ENCODE results near the gene SPTY2D1. TPM values are rescaled to one million over a fixed set of nuclear protein-coding genes. Genes with fewer than 3 reads are reported as not detected.
"Not testable (repeated sequence)": the region's sequence is repeated elsewhere in the genome, so short reads cannot be mapped to it uniquely, and the experiment has no call there.

The SPTY2D1 gene, protein sequence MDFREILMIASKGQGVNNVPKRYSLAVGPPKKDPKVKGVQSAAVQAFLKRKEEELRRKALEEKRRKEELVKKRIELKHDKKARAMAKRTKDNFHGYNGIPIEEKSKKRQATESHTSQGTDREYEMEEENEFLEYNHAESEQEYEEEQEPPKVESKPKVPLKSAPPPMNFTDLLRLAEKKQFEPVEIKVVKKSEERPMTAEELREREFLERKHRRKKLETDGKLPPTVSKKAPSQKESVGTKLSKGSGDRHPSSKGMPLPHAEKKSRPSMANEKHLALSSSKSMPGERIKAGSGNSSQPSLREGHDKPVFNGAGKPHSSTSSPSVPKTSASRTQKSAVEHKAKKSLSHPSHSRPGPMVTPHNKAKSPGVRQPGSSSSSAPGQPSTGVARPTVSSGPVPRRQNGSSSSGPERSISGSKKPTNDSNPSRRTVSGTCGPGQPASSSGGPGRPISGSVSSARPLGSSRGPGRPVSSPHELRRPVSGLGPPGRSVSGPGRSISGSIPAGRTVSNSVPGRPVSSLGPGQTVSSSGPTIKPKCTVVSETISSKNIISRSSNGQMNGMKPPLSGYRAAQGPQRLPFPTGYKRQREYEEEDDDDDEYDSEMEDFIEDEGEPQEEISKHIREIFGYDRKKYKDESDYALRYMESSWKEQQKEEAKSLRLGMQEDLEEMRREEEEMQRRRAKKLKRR
- total RNA-seq (10 to 100 TPM in 6 of 10 donors, 1 to 10 TPM in 4; 7.3 to 18.8 (median 10.2) TPM), polyA plus RNA-seq (1 to 10 TPM; 1.9 to 3.5 TPM)
- long read RNA-seq, donor 1, full-length matches to known transcripts = 3 of 5 reads
- long read RNA-seq, donor 1, partial matches to known transcripts = 1 of 5 reads
- long read RNA-seq, donor 1, other reads (novel, unspliced or antisense) = 1 of 5 reads
- long read RNA-seq, donor 2, full-length matches to known transcripts = 12 of 17 reads
- long read RNA-seq, donor 2, partial matches to known transcripts = 2 of 17 reads
- long read RNA-seq, donor 2, other reads (novel, unspliced or antisense) = 3 of 17 reads
- long read RNA-seq, donor 3, full-length matches to known transcripts = 12 of 24 reads
- long read RNA-seq, donor 3, partial matches to known transcripts = 7 of 24 reads
- long read RNA-seq, donor 3, other reads (novel, unspliced or antisense) = 5 of 24 reads

DNA sequence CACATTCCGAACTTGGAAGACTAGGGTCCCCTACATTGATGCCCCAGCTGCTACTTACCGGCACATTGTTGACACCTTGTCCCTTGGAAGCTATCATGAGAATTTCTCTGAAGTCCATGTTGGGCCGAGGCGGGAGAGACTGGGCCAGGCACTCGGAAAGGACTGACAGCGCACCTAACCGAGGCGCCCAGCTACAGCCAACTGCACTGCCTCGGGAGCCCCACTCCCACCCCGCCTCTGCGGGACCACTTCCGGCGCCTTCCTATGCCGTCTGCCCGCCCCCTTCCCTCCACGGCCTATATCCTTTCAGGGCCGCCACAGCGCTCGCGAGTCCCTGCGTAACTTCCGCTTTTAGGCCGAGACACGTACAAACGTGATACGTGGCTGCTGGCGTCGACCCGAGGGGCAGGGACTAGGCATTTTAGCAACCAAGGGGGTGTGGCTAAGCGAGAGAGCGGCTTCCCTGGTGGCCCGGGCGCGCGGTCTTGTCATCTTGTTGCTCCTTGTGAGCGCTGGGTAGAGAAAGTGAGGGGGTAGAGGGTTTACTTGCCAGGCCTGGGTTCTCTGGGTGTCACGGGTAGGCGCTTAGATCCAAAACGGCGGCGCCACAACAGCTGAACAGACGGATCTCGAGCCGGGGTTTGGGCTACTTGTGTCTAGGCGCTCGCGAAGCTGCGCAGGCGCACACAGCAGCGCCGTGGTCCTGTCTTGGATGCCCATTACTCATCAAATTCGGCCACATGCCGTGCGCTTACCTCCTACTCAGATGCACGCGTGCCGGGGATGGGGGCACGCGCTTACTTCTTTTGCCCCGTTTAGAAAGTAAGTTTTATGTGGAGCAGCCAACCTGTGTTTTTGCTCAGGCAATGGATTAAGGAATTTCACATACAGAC is at the start of gene SPTY2D1:
SPTY2D1 (minus strand) TSS at position 203 of the 893 bp plus-strand sequence; CDS start at position 118, 85 bp downstream.
- peak within 1 kb of the TSS; percentile 65 to 96 (median 81) for H3K4me3 ChIP-seq
- H3K36me3 ChIP-seq = peaks cover 0 to 3% (median 0%) of the 10 kb centered on the region in 9 donors
- H3K9me3 ChIP-seq = peaks cover 0 to 4% (median 0%) of the 10 kb centered on the region in 11 donors
- intact Hi-C loops (cut with DNase I) = loop anchor here in 8 of 10 donors (1.0 to 10.0 kb wide), 12 partner anchors 46 to 314 kb away; partner anchors contain the start of genes TMEM86A (in 6 of the 8), UEVLD (in 6 of the 8), GTF2H1 (in 3 of the 8) and HPS5 (in 3 of the 8)
- H3K4me1 ChIP-seq = peaks cover 4 to 37% (median 13%) of the 10 kb centered on the region in 9 donors
- TF ChIP-seq, protein P1, sequence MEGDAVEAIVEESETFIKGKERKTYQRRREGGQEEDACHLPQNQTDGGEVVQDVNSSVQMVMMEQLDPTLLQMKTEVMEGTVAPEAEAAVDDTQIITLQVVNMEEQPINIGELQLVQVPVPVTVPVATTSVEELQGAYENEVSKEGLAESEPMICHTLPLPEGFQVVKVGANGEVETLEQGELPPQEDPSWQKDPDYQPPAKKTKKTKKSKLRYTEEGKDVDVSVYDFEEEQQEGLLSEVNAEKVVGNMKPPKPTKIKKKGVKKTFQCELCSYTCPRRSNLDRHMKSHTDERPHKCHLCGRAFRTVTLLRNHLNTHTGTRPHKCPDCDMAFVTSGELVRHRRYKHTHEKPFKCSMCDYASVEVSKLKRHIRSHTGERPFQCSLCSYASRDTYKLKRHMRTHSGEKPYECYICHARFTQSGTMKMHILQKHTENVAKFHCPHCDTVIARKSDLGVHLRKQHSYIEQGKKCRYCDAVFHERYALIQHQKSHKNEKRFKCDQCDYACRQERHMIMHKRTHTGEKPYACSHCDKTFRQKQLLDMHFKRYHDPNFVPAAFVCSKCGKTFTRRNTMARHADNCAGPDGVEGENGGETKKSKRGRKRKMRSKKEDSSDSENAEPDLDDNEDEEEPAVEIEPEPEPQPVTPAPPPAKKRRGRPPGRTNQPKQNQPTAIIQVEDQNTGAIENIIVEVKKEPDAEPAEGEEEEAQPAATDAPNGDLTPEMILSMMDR (IDR thresholded peaks at IDR 0.05) = peak in 2 of 9 donors; percentile 14 to 20
- H3K27ac ChIP-seq = peak within 1 kb of the TSS; percentile 83 to 96 (median 94)
- H3K27me3 ChIP-seq = no peaks in the 10 kb centered on the region
- ATAC-seq (peak; percentile 99 to 100 (median 100)), DNase-seq (peak; percentile 99 to 100)
- WGBS, 2 donors = 0% methylated on average over 60 of the region's 60 CpGs

DNA sequence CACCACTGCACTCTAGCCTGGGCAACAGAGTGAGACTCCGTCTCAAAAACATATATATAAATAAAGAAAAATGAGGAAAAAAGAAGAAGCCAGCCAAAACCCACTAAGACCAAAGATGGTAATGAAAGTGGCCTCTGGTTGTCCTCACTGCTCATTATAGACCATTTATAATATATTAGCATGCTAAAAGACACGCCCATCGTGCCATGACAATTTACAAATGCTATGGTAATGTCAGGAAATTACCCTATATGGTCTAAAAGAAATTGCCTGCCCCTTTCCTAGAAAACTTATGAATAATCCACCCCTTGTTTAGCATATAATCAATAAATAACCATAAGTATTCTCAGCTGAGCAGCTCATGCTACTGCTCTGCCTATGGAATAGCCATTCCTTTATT is 48.3 kb upstream of the SPTY2D1 start:
- DNase-seq (no peak), ATAC-seq (no peak)
- intact Hi-C loops (cut with DNase I) = no loop called here
- TF ChIP-seq, protein P1 (IDR thresholded peaks at IDR 0.05) = no peak
- no peaks in the 10 kb centered on the region for H3K9me3 ChIP-seq
- H3K4me3 ChIP-seq = no peak overlapping the region
- H3K36me3 ChIP-seq = no peaks in the 10 kb centered on the region
- H3K27ac ChIP-seq = no peak overlapping the region
- 93 to 98% methylated on average over 3 of the region's 3 CpGs for WGBS, 2 donors
- no peaks in the 10 kb centered on the region for H3K27me3 ChIP-seq
- H3K4me1 ChIP-seq = no peaks in the 10 kb centered on the region

DNA sequence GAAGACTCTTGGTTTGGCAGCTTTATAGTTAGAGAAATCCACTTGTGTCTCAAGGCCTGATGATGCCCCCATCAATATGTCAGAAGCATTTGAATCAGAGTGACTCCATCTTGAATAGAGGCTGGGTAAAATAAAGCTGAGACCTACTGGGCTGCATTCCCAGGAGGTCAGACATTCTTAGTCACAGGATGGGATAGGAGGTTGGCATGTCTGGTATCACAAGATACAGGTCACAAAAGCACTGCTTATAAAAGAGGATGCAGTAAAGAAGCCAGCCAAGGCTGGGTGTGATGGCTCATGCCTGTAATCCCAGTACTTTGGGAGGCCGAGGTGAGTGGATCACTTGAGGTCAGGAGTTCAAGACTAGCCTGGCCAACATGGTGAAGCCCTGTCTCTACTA is 47.8 kb upstream of the SPTY2D1 start:
- DNase-seq; intact Hi-C loops (cut with DNase I); H3K27me3 ChIP-seq; H3K9me3 ChIP-seq; H3K27ac ChIP-seq; H3K4me1 ChIP-seq; H3K4me3 ChIP-seq; H3K36me3 ChIP-seq; ATAC-seq: not testable (repeated sequence)
- 78 to 81% methylated on average over 1 of the region's 1 CpG for WGBS, 2 donors

DNA sequence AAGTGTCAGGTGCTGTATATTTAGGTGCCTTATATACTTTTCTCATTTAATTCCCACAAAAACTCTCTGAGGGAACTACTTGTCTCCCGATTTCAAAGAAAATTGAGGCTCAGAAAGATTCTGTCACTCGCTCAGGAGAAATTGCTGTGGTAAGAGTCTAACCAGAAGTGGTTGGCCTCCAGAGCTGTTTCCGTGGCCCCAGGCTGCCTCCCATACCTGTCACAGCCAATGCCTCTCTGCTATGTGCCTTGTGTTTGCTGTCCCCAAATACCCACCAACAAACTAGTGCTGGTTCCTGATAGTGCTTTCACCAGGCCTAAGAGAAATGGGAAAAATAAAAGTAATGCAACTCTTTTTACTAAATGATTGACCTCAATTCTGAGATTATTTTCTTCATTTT is 43.4 kb upstream of the SPTY2D1 start:
- H3K27me3 ChIP-seq = no peaks in the 10 kb centered on the region
- no peaks in the 10 kb centered on the region for H3K36me3 ChIP-seq
- 87 to 90% methylated on average over 3 of the region's 3 CpGs for WGBS, 2 donors
- intact Hi-C loops (cut with DNase I) = no loop called here
- H3K27ac ChIP-seq = no peak overlapping the region
- no peak for ATAC-seq
- H3K9me3 ChIP-seq = no peaks in the 10 kb centered on the region
- H3K4me3 ChIP-seq = no peak overlapping the region
- TF ChIP-seq, protein P1 (IDR thresholded peaks at IDR 0.05) = no peak
- no peak for DNase-seq
- no peaks in the 10 kb centered on the region for H3K4me1 ChIP-seq

Data from heart right ventricle (tissue), 16 donors.